ENCODE results near the gene SMIM34.
"Not testable (repeated sequence)": the region's sequence is repeated elsewhere in the genome, so short reads cannot be mapped to it uniquely, and the experiment has no call there.

SMIM34 gene

GRCh38 chr21:34423805-34424204 is at the start of gene SMIM34:
Gene SMIM34, minus strand, starts transcription at chr21:34423951. Its CDS starts 112 bp downstream, at chr21:34423839.
- DNase-seq (ENCODE audit: low spot score) = not testable (repeated sequence)

GRCh38 chr21:34467333-34467732 is 43.6 kb upstream of the SMIM34 start:
- not testable (repeated sequence) for DNase-seq (ENCODE audit: low spot score)

GRCh38 chr21:34459426-34459825 is 35.7 kb upstream of the SMIM34 start:
- not testable (repeated sequence) for DNase-seq (ENCODE audit: low spot score)

- DNase-seq (ENCODE audit: low spot score) = not testable (repeated sequence)
Measured at GRCh38 chr21:34458266-34458665, 34.5 kb upstream of the SMIM34 start.

- DNase-seq (ENCODE audit: low spot score) = not testable (repeated sequence)
Measured at GRCh38 chr21:34456180-34456579, 32.4 kb upstream of the SMIM34 start.

- DNase-seq (ENCODE audit: low spot score) = not testable (repeated sequence)
Measured at GRCh38 chr21:34455628-34456027, 31.9 kb upstream of the SMIM34 start.

- DNase-seq (ENCODE audit: low spot score) = not testable (repeated sequence)
Measured at GRCh38 chr21:34447018-34447417, 23.3 kb upstream of the SMIM34 start.

- DNase-seq (ENCODE audit: low spot score) = not testable (repeated sequence)
Measured at GRCh38 chr21:34443486-34443885, 19.7 kb upstream of the SMIM34 start.

- DNase-seq (ENCODE audit: low spot score) = not testable (repeated sequence)
Measured at GRCh38 chr21:34429710-34430109, 6.0 kb upstream of the SMIM34 start.

- DNase-seq (ENCODE audit: low spot score) = not testable (repeated sequence)
Measured at GRCh38 chr21:34428441-34428840, 4.7 kb upstream of the SMIM34 start.

- DNase-seq (ENCODE audit: low spot score) = not testable (repeated sequence)
Measured at GRCh38 chr21:34427339-34427738, 3.6 kb upstream of the SMIM34 start.

GRCh38 chr21:34417448-34418077 is 6.2 kb downstream of the SMIM34 start:
- not testable (repeated sequence) for DNase-seq (ENCODE audit: low spot score)

- DNase-seq (ENCODE audit: low spot score) = not testable (repeated sequence)
Measured at GRCh38 chr21:34407294-34407693, 16.5 kb downstream of the SMIM34 start.

GRCh38 chr21:34406676-34407075 is 17.1 kb downstream of the SMIM34 start:
- DNase-seq (ENCODE audit: low spot score) = not testable (repeated sequence)

- DNase-seq (ENCODE audit: low spot score) = not testable (repeated sequence)
Measured at GRCh38 chr21:34406102-34406501, 17.6 kb downstream of the SMIM34 start.

- not testable (repeated sequence) for DNase-seq (ENCODE audit: low spot score)
Measured at GRCh38 chr21:34405686-34406085, 18.1 kb downstream of the SMIM34 start.

GRCh38 chr21:34404742-34405141 is 19.0 kb downstream of the SMIM34 start:
- not testable (repeated sequence) for DNase-seq (ENCODE audit: low spot score)

GRCh38 chr21:34400522-34400921 is 23.2 kb downstream of the SMIM34 start:
- DNase-seq (ENCODE audit: low spot score) = not testable (repeated sequence)

GRCh38 chr21:34383724-34384415 is 39.9 kb downstream of the SMIM34 start:
- not testable (repeated sequence) for DNase-seq (ENCODE audit: low spot score)

GRCh38 chr21:34383138-34383537 is 40.6 kb downstream of the SMIM34 start:
- DNase-seq (ENCODE audit: low spot score) = not testable (repeated sequence)

GRCh38 chr21:34375619-34375972 is 48.2 kb downstream of the SMIM34 start:
- not testable (repeated sequence) for DNase-seq (ENCODE audit: low spot score)

- not testable (repeated sequence) for DNase-seq (ENCODE audit: low spot score)
Measured at GRCh38 chr21:34374940-34375618, 48.7 kb downstream of the SMIM34 start, which contains the start of gene SMIM11. Gene SMIM11, plus strand, starts transcription at chr21:34375507. Its CDS starts 3,998 bp downstream, at chr21:34379505.

GRCh38 chr21:34374462-34374861 is 49.3 kb downstream of the SMIM34 start:
- not testable (repeated sequence) for DNase-seq (ENCODE audit: low spot score)

Data from hematopoietic multipotent progenitor cell treated with erythropoietin and hydrocortisone succinate and interleukin-3 and kit ligand, for 15 days (in vitro differentiated cells).